ENCODE data around the gene PARD3.
A peak's percentile ranks its signal among the peaks of the same experiment; 100 is the strongest.

The PARD3 gene

GRCh38 chr10:34664706-34665105 is 150.4 kb downstream of the PARD3 start:
- ChIA-PET POLR2A (ENCODE audit: low non-redundant PET) (no interaction called here), CTCF (interaction anchor here (0.6 to 0.7 kb wide), 2 partner anchors 151 to 277 kb away, joined by 4 to 5 read pairs; no protein-coding TSS in a partner anchor)
- TF ChIP-seq CTCF (conservative IDR thresholded peaks at IDR 0.05; ENCODE audit: low read depth): no peak
- H3K27ac ChIP-seq: peak overlapping the region; percentile 76
- peak; percentile 59 for DNase-seq (ENCODE audit: low spot score)

GRCh38 chr10:34661580-34661979 is 153.5 kb downstream of the PARD3 start:
- no peak overlapping the region for H3K27ac ChIP-seq
- POLR2A ChIA-PET (ENCODE audit: low non-redundant PET): interaction anchor here (1.0 kb wide), 1 partner anchor 395 kb away, joined by 3 read pairs; no protein-coding TSS in a partner anchor
- CTCF ChIA-PET: no interaction called here
- no peak for TF ChIP-seq CTCF (conservative IDR thresholded peaks at IDR 0.05; ENCODE audit: low read depth)
- DNase-seq (ENCODE audit: low spot score): no peak

GRCh38 chr10:34658934-34659333 is 156.2 kb downstream of the PARD3 start:
- no peak for DNase-seq (ENCODE audit: low spot score)
- CTCF ChIA-PET: interaction anchor here (0.7 kb wide), 1 partner anchor 370 kb away, joined by 3 read pairs; no protein-coding TSS in a partner anchor
- POLR2A ChIA-PET (ENCODE audit: low non-redundant PET): no interaction called here
- H3K27ac ChIP-seq: no peak overlapping the region
- no peak for TF ChIP-seq CTCF (conservative IDR thresholded peaks at IDR 0.05; ENCODE audit: low read depth)

- no peak overlapping the region for H3K27ac ChIP-seq
- TF ChIP-seq CTCF (conservative IDR thresholded peaks at IDR 0.05; ENCODE audit: low read depth): no peak
- POLR2A ChIA-PET (ENCODE audit: low non-redundant PET): no interaction called here
- CTCF ChIA-PET: interaction anchor here (0.7 to 1.5 kb wide), 2 partner anchors 10 to 1658 kb away, joined by 3 to 5 read pairs; no protein-coding TSS in a partner anchor
- no peak for DNase-seq (ENCODE audit: low spot score)
These were observed 158.4 kb downstream of the PARD3 start for GRCh38 chr10:34656661-34657060.

- H3K27ac ChIP-seq: no peak overlapping the region
- POLR2A ChIA-PET (ENCODE audit: low non-redundant PET): no interaction called here
- peak; percentile 40 for DNase-seq (ENCODE audit: low spot score)
- CTCF ChIA-PET: interaction anchor here (0.5 to 1.5 kb wide), 6 partner anchors 11 to 371 kb away, joined by 3 to 5 read pairs (median 4); no protein-coding TSS in a partner anchor
- peak; percentile 81 for TF ChIP-seq CTCF (conservative IDR thresholded peaks at IDR 0.05; ENCODE audit: low read depth)
These were observed 159.6 kb downstream of the PARD3 start for GRCh38 chr10:34655286-34656170.

- no peak overlapping the region for H3K27ac ChIP-seq
- ChIA-PET CTCF (interaction anchor here (0.7 to 0.9 kb wide), 2 partner anchors 340 to 568 kb away, joined by 3 to 5 read pairs; no protein-coding TSS in a partner anchor), POLR2A (ENCODE audit: low non-redundant PET) (no interaction called here)
- no peak for TF ChIP-seq CTCF (conservative IDR thresholded peaks at IDR 0.05; ENCODE audit: low read depth)
- DNase-seq (ENCODE audit: low spot score): no peak
These were observed 160.9 kb downstream of the PARD3 start for GRCh38 chr10:34654211-34654610.

Measured in RWPE1 (cell line).